HCT116 (cell line): Measurements from ENCODE around the gene RAB8A. TPM values are rescaled to one million over a fixed set of nuclear protein-coding genes. Genes with fewer than 3 reads are reported as not detected.
A peak's percentile ranks its signal among the peaks of the same experiment; 100 is the strongest.

Experiments
- ATAC-seq: fragments of 200-7000 bp; cut with Tn5 transposase; 2 replicates; pipeline ENCODE4 v1.9.1; 2020; ENCODE audit warnings: mild to moderate bottlenecking, moderate library complexity
- BruUV-seq: library from RNA; stranded (reverse); fragments of 400-500 nt; replicated peaks from 2 replicates; lab custom pipeline; 2021; lab: Mats Ljungman, UMichigan
- CTCF ChIA-PET: fragments of 300-600 bp; sonication (Branson Sonifier 250); formaldehyde crosslinking; loops from one replicate; lab custom pipeline; 2021; ENCODE audit warnings: antibody characterized with exemption; lab: Charles Lee
- POLR2A ChIA-PET: fragments of 300-600, 350-600 bp; sonication (Branson Sonifier 250); formaldehyde crosslinking; loops from one replicate; lab custom pipeline; 2021; ENCODE audit warnings: antibody characterized with exemption; lab: Charles Lee
- RAD21 ChIA-PET, 2 experiments: fragments of 300-600 bp; sonication (Branson Sonifier 250); formaldehyde crosslinking; loops; one replicate each; lab custom pipeline; 2023; ENCODE audit warnings: low total read pairs in 2 of 2; ENCODE audit not compliant: uncharacterized antibody in 2 of 2, unreplicated experiment in 2 of 2, low non-redundant PET in 1 of 2; lab: Charles Lee
- DNase-seq: peaks from one replicate; pipeline ENCODE4 v3.0.0-alpha.2; 2010; ENCODE audit warnings: low read depth, low spot score
- H2AFZ ChIP-seq: fragments of 200-600 bp; shearing (Covaris generic), sonication (generic); 2 replicates; pipeline ENCODE4 v1.6.1; 2017; ENCODE audit warnings: low read depth, mixed run types, mixed read lengths, antibody characterized with exemption, low read length; ENCODE audit not compliant: poor library complexity, severe bottlenecking
- H3K27ac ChIP-seq: 2 replicates; pipeline ENCODE4 v1.5.1; 2012; ENCODE audit warnings: low read depth, low read length
- H3K27me3 ChIP-seq: fragments of 200-600 bp; sonication (generic); 2 replicates; pipeline ENCODE4 v1.6.1; 2016; ENCODE audit warnings: mixed run types, low read length, mixed read lengths; ENCODE audit not compliant: insufficient read depth
- H3K36me3 ChIP-seq, 2 experiments: fragments of 200-500 bp in 1 of 2; fragments of 200-600 bp in 1 of 2; sonication (Bioruptor generic) in 1 of 2; sonication (generic) in 1 of 2; 2 replicates each; pipeline versions ENCODE4 v1.5.1 to v1.6.1; 2014 to 2016; ENCODE audit warnings: low read length in 2 of 2, inconsistent platforms in 1 of 2, mixed read lengths in 1 of 2, mixed run types in 1 of 2; ENCODE audit not compliant: insufficient read depth in 2 of 2, control insufficient read depth in 1 of 2
- H3K4me1 ChIP-seq, 2 experiments: fragments of 200-600 bp in 1 of 2; sonication (generic) in 1 of 2; 2 replicates each; pipeline versions ENCODE4 v1.5.1 to v1.6.1; 2012 to 2017; ENCODE audit warnings: low read length in 2 of 2, inconsistent platforms in 1 of 2, mild to moderate bottlenecking in 1 of 2, mixed read lengths in 1 of 2, mixed run types in 1 of 2, moderate library complexity in 1 of 2; ENCODE audit not compliant: insufficient read depth in 2 of 2, control insufficient read depth in 1 of 2
- H3K4me2 ChIP-seq: fragments of 200-600 bp; sonication (generic); 2 replicates; pipeline ENCODE4 v1.6.1; 2017; ENCODE audit warnings: mixed run types, low read length, mixed read lengths
- H3K4me3 ChIP-seq, 2 experiments: fragments of 200-600 bp in 1 of 2; sonication (generic) in 1 of 2; replicated peaks in 1 of 2; 2 replicates each; pipeline ENCODE4 v1.5.1; 2011 to 2016; ENCODE audit warnings: low read length in 2 of 2, control low read depth in 1 of 2, low read depth in 1 of 2, mild to moderate bottlenecking in 1 of 2, mixed read lengths in 1 of 2, mixed run types in 1 of 2
- H3K79me2 ChIP-seq: fragments of 200-600 bp; sonication (generic); 2 replicates; pipeline ENCODE4 v1.6.1; 2017; ENCODE audit warnings: mild to moderate bottlenecking, mixed run types, low read length, moderate library complexity, mixed read lengths; ENCODE audit not compliant: insufficient read depth
- H3K9ac ChIP-seq: fragments of 200-600 bp; sonication (generic); 2 replicates; pipeline ENCODE4 v1.6.1; 2016; ENCODE audit warnings: low read length, mixed read lengths
- H3K9me2 ChIP-seq: fragments of 200-600 bp; sonication (generic), shearing (Covaris generic); 2 replicates; pipeline ENCODE4 v1.6.1; 2017; ENCODE audit warnings: mixed run types, mild to moderate bottlenecking, moderate library complexity; ENCODE audit not compliant: insufficient read depth
- H3K9me3 ChIP-seq, 2 experiments: fragments of 200-500 bp in 1 of 2; fragments of 200-600 bp in 1 of 2; sonication (Bioruptor generic) in 1 of 2; sonication (generic) in 1 of 2; 2 replicates each; pipeline ENCODE4 v1.6.1; 2014 to 2017; ENCODE audit warnings: low read length in 2 of 2, mixed read lengths in 2 of 2, inconsistent platforms in 1 of 2, low read depth in 1 of 2, mild to moderate bottlenecking in 1 of 2, mixed run types in 1 of 2, moderate library complexity in 1 of 2; ENCODE audit not compliant: control insufficient read depth in 1 of 2, insufficient read depth in 1 of 2
- H4K20me1 ChIP-seq: fragments of 200-600 bp; sonication (generic), shearing (Covaris generic); 2 replicates; pipeline ENCODE4 v1.6.1; 2017; ENCODE audit warnings: mixed run types, mild to moderate bottlenecking, moderate library complexity; ENCODE audit not compliant: insufficient read depth
- CBX3 ChIP-seq: IDR thresholded peaks from 2 replicates; pipeline ENCODE4 v1.6.1; 2012; ENCODE audit warnings: low read depth
- EGR1 ChIP-seq: IDR thresholded peaks from 2 replicates; pipeline ENCODE4 v1.6.1; 2012; ENCODE audit warnings: low read depth
- ELF1 ChIP-seq: IDR thresholded peaks from 2 replicates; pipeline ENCODE4 v1.6.1; 2012; ENCODE audit warnings: low read depth, borderline replicate concordance
- MAX ChIP-seq: IDR thresholded peaks from 2 replicates; pipeline ENCODE4 v1.6.1; 2012
- RAD21 ChIP-seq: IDR thresholded peaks from 2 replicates; pipeline ENCODE4 v1.6.1; 2012; ENCODE audit warnings: low read depth, mild to moderate bottlenecking
- SIN3A ChIP-seq: IDR thresholded peaks from 2 replicates; pipeline ENCODE4 v1.6.1; 2012; ENCODE audit warnings: low read depth
- SRF ChIP-seq: IDR thresholded peaks from 2 replicates; pipeline ENCODE4 v1.6.1; 2012; ENCODE audit warnings: low read depth
- YY1 ChIP-seq: IDR thresholded peaks from 2 replicates; pipeline ENCODE4 v1.6.1; 2011; ENCODE audit warnings: low read length, low read depth, moderate library complexity, mild to moderate bottlenecking; ENCODE audit not compliant: insufficient replicate concordance; ENCODE audit errors: extremely low read depth
- ZBTB33 ChIP-seq: IDR thresholded peaks from 2 replicates; pipeline ENCODE4 v1.6.1; 2011; ENCODE audit warnings: mild to moderate bottlenecking, low read length, moderate library complexity; ENCODE audit not compliant: insufficient replicate concordance; ENCODE audit errors: extremely low read depth
- ZFX ChIP-seq: fragments of 450-650 bp; IDR thresholded peaks from 2 replicates; pipeline ENCODE4 v1.6.1; 2017
- ZNF274 ChIP-seq: fragments of 200-500 bp; sonication (Bioruptor generic); IDR thresholded peaks from 2 replicates; pipeline ENCODE4 v1.6.1; 2014; ENCODE audit warnings: mild to moderate bottlenecking, low read depth, low read length, inconsistent platforms
- intact Hi-C: fragments of 100-400 bp; cut with micrococcal nuclease; formaldehyde crosslinking; loops from 2 replicates; pipeline ENCODE4 v1.10.0; 2022
- total RNA-seq: library from RNA; stranded (reverse); gene quantifications from one replicate; pipeline ENCODE4 v1.2.1, GENCODE V29; 2021; ENCODE audit not compliant: unreplicated experiment

Gene RAB8A
- total RNA-seq, 1 experiment from 2014 or later = 116 TPM

- no TSS peak for BruUV-seq
- POLR2A ChIA-PET = interaction anchor here (0.8 to 1.8 kb wide), 2 partner anchors 19 to 107 kb away, joined by 3 to 8 read pairs; no protein-coding TSS in a partner anchor
- no peaks in the 10 kb centered on the region for H4K20me1 ChIP-seq
- no peak overlapping the region for H3K9ac ChIP-seq
- CTCF ChIA-PET = interaction anchor here (1.5 to 3.8 kb wide), 2 partner anchors 139 to 155 kb away, joined by 3 to 28 read pairs; no protein-coding TSS in a partner anchor
- peak overlapping the region; percentile 45 for H3K4me2 ChIP-seq
- H3K79me2 ChIP-seq = peaks cover 4% of the 10 kb centered on the region
- no peaks in the 10 kb centered on the region for H3K36me3 ChIP-seq
- no peak for ATAC-seq
- no peaks in the 10 kb centered on the region for H3K27me3 ChIP-seq
- intact Hi-C loops = loop anchor here (5.0 kb wide), 1 partner anchor 343 kb away; no protein-coding TSS in a partner anchor
- no peak overlapping the region for H3K4me3 ChIP-seq
- peaks cover 3 to 5% of the 10 kb centered on the region in 2 experiments; a peak in 2 of 4 replicates for H3K9me3 ChIP-seq
- RAD21 ChIA-PET = no interaction called here
- TF ChIP-seq SRF (no peak), CBX3 (no peak), ZFX (no peak), ZBTB33 (no peak), SIN3A (no peak), ELF1 (no peak), EGR1 (no peak), YY1 (no peak), ZNF274 (no peak), RAD21 (no peak), MAX (no peak)
- TF ChIP-seq, all 23 proteins: peak for 0
- H3K4me1 ChIP-seq = peaks cover 14 to 34% of the 10 kb centered on the region in 2 experiments
- DNase-seq = no peak
- H3K9me2 ChIP-seq = no peaks in the 10 kb centered on the region
- peak overlapping the region; percentile 2 for H2AFZ ChIP-seq
- H3K27ac ChIP-seq = no peak overlapping the region
These were observed 68.9 kb downstream of the RAB8A start for GRCh38 chr19:16180611-16181010.

Other genes starting within 250 kb of the RAB8A start
- gene CYP4F2, start 213.8 kb upstream of the RAB8A start, total RNA-seq = 1.1 TPM
- gene CYP4F11, start 177.4 kb upstream of the RAB8A start, total RNA-seq = 17.9 TPM
- gene OR10H4, start 162.9 kb upstream of the RAB8A start, total RNA-seq = not detected
- 275 TPM for gene TPM4, start 35.4 kb upstream of the RAB8A start, total RNA-seq
- gene HSH2D, start 31.8 kb downstream of the RAB8A start, total RNA-seq = 21.4 TPM
- not detected for gene CIB3, start 61.6 kb downstream of the RAB8A start, total RNA-seq
- gene FAM32A, start 73.5 kb downstream of the RAB8A start, total RNA-seq = 61.3 TPM
- 50.0 TPM for gene AP1M1, start 86.0 kb downstream of the RAB8A start, total RNA-seq
- gene KLF2, start 212.9 kb downstream of the RAB8A start, total RNA-seq = 39.4 TPM